NB4 (cell line): ENCODE measurements around the gene PLA2G10.
A peak's percentile ranks its signal among the peaks of the same experiment; 100 is the strongest.

Experiments
- DNase-seq: peaks from one replicate; pipeline ENCODE4 v3.0.0; 2010; ENCODE audit warnings: low read depth
- H3K4me3 ChIP-seq: one replicate; pipeline ENCODE4 v1.5.1; 2011; ENCODE audit warnings: mild to moderate bottlenecking, low read depth, low read length, moderate library complexity
- CTCF ChIP-seq: IDR thresholded peaks from one replicate; pipeline ENCODE4 v1.5.1; 2012; ENCODE audit warnings: low read depth, low read length
- MAX ChIP-seq: IDR thresholded peaks from 2 replicates; pipeline ENCODE4 v1.6.1; 2011; ENCODE audit warnings: low read depth, low read length
- MYC ChIP-seq: IDR thresholded peaks from 2 replicates; pipeline ENCODE4 v1.6.1; 2011; ENCODE audit warnings: low read depth, low read length
- POLR2A ChIP-seq: IDR thresholded peaks from 2 replicates; pipeline ENCODE4 v1.6.1; 2011; ENCODE audit warnings: mild to moderate bottlenecking; ENCODE audit not compliant: insufficient read length; ENCODE audit errors: extremely low read depth

Gene PLA2G10

GRCh38 chr16:14668556-14669223, 25.4 kb downstream of the PLA2G10 start:
- DNase-seq, result no peak
- TF ChIP-seq MAX, result no peak

GRCh38 chr16:14667347-14668266, 26.5 kb downstream of the PLA2G10 start:
- TF ChIP-seq MAX (no peak), MYC (no peak), CTCF (no peak), POLR2A (no peak)
- no peak overlapping the region for H3K4me3 ChIP-seq
- no peak for DNase-seq

More at GRCh38 chr16:14668556-14669223, 25.4 kb downstream of the PLA2G10 start:
- H3K4me3 ChIP-seq, result no peak overlapping the region

GRCh38 chr16:14658063-14658462, 36.0 kb downstream of the PLA2G10 start:
- peak; percentile 47 for DNase-seq
- H3K4me3 ChIP-seq, result no peak overlapping the region
- TF ChIP-seq POLR2A, result no peak
- 0 out of 2 replicates have a peak, but pooled peaks have one; percentile 20 for TF ChIP-seq MYC
- peak; percentile 42 for TF ChIP-seq MAX
- TF ChIP-seq CTCF, result no peak

- no peak overlapping the region for H3K4me3 ChIP-seq
- no peak for DNase-seq
- TF ChIP-seq CTCF (no peak), MAX (no peak), POLR2A (no peak), MYC (no peak)
These were observed 41.4 kb downstream of the PLA2G10 start for GRCh38 chr16:14652726-14653125.

- TF ChIP-seq POLR2A, result no peak
- DNase-seq, result no peak
- no peak overlapping the region for H3K4me3 ChIP-seq
These were observed 43.5 kb downstream of the PLA2G10 start for GRCh38 chr16:14650629-14651028.

- H3K4me3 ChIP-seq, result no peak overlapping the region
- TF ChIP-seq MAX (no peak), CTCF (no peak), MYC (no peak), POLR2A (no peak)
- no peak for DNase-seq
These were observed 44.3 kb downstream of the PLA2G10 start for GRCh38 chr16:14649816-14650215.
